HEK293T (cell line): ENCODE results near the gene DNAH14.

ENCODE experiments used
- ARNT ChIP-seq: fragments of 450-650 bp; IDR thresholded peaks from 2 replicates; pipeline ENCODE4 v1.6.1; 2017; ENCODE audit warnings: mild to moderate bottlenecking
- FOXK2 ChIP-seq: fragments of 450-650 bp; IDR thresholded peaks from 2 replicates; pipeline ENCODE4 v1.6.1; 2016; ENCODE audit warnings: mild to moderate bottlenecking
- FOXM1 ChIP-seq: fragments of 450-650 bp; IDR thresholded peaks from 2 replicates; pipeline ENCODE4 v1.6.1; 2017; ENCODE audit warnings: mild to moderate bottlenecking, borderline replicate concordance
- HDGF ChIP-seq: fragments of 450-650 bp; IDR thresholded peaks from 2 replicates; pipeline ENCODE4 v1.6.1; 2017; ENCODE audit warnings: antibody characterized with exemption, borderline replicate concordance
- SUZ12 ChIP-seq: fragments of 450-650 bp; IDR thresholded peaks from 2 replicates; pipeline ENCODE4 v1.6.1; 2016; ENCODE audit warnings: mild to moderate bottlenecking

GRCh38 chr1:225425201-225425786 is 495.8 kb downstream of the DNAH14 start:
- TF ChIP-seq FOXK2 (no peak), SUZ12 (no peak), ARNT (no peak), HDGF (no peak), FOXM1 (no peak)
